ENCODE data around the gene LNX1.

LNX1 gene

GRCh38 chr4:53498706-53499105, 92.6 kb downstream of the LNX1 start:
- DNase-seq (ENCODE audit: low read depth): no peak
- no peak for TF ChIP-seq CTCF (IDR thresholded peaks at IDR 0.05; ENCODE audit: control insufficient read depth, insufficient read depth, low read depth, low read length, missing control alignments)
- no peak overlapping the region for H3K4me3 ChIP-seq (ENCODE audit: control insufficient read depth, low read depth, low read length)

- peak; percentile 24 for TF ChIP-seq CTCF (IDR thresholded peaks at IDR 0.05; ENCODE audit: control insufficient read depth, insufficient read depth, low read depth, low read length, missing control alignments)
- no peak for DNase-seq (ENCODE audit: low read depth)
Observed at GRCh38 chr4:53497487-53498244, 93.6 kb downstream of the LNX1 start.

GRCh38 chr4:53494851-53495250, 96.4 kb downstream of the LNX1 start:
- peak; percentile 72 for DNase-seq (ENCODE audit: low read depth)
- TF ChIP-seq CTCF (IDR thresholded peaks at IDR 0.05; ENCODE audit: control insufficient read depth, insufficient read depth, low read depth, low read length, missing control alignments): no peak
- no peak overlapping the region for H3K4me3 ChIP-seq (ENCODE audit: control insufficient read depth, low read depth, low read length)

More at GRCh38 chr4:53497487-53498244, 93.6 kb downstream of the LNX1 start:
- H3K4me3 ChIP-seq (ENCODE audit: control insufficient read depth, low read depth, low read length): no peak overlapping the region

- no peak overlapping the region for H3K4me3 ChIP-seq (ENCODE audit: control insufficient read depth, low read depth, low read length)
- DNase-seq (ENCODE audit: low read depth): peak; percentile 94
- TF ChIP-seq CTCF (IDR thresholded peaks at IDR 0.05; ENCODE audit: control insufficient read depth, insufficient read depth, low read depth, low read length, missing control alignments): peak; percentile 60
Observed at GRCh38 chr4:53490965-53491622, 100.2 kb downstream of the LNX1 start.

- no peak for DNase-seq (ENCODE audit: low read depth)
- no peak overlapping the region for H3K4me3 ChIP-seq (ENCODE audit: control insufficient read depth, low read depth, low read length)
- no peak for TF ChIP-seq CTCF (IDR thresholded peaks at IDR 0.05; ENCODE audit: control insufficient read depth, insufficient read depth, low read depth, low read length, missing control alignments)
Observed at GRCh38 chr4:53490161-53490956, 100.9 kb downstream of the LNX1 start.

GRCh38 chr4:53489279-53489889, 101.9 kb downstream of the LNX1 start:
- no peak for DNase-seq (ENCODE audit: low read depth)
- H3K4me3 ChIP-seq (ENCODE audit: control insufficient read depth, low read depth, low read length): no peak overlapping the region
- TF ChIP-seq CTCF (IDR thresholded peaks at IDR 0.05; ENCODE audit: control insufficient read depth, insufficient read depth, low read depth, low read length, missing control alignments): no peak

Data from AG09309 (cell line).